Esophagus (tissue), 2 donors: ENCODE measurements around the gene SFXN5. TPM values are rescaled to one million over a fixed set of nuclear protein-coding genes. Genes with fewer than 3 reads are reported as not detected.

Experiments used
- H3K27ac ChIP-seq, 2 donors: one replicate each; pipeline ENCODE4 v1.5.1; 2013; ENCODE audit warnings: low read depth in 2 of 2, mild to moderate bottlenecking in 2 of 2, inconsistent platforms in 1 of 2, low read length in 1 of 2, moderate library complexity in 1 of 2
- H3K27me3 ChIP-seq, 2 donors: one replicate each; pipeline ENCODE4 v1.6.1; 2013; ENCODE audit warnings: low read length in 2 of 2, control low read depth in 1 of 2, mild to moderate bottlenecking in 1 of 2; ENCODE audit not compliant: insufficient read depth in 2 of 2, control insufficient read depth in 1 of 2
- H3K36me3 ChIP-seq, 2 donors: one replicate each; pipeline ENCODE4 v1.6.1; 2013; ENCODE audit warnings: low read length in 1 of 2; ENCODE audit not compliant: control insufficient read depth in 2 of 2, insufficient read depth in 2 of 2
- H3K4me1 ChIP-seq, 2 donors: one replicate each; pipeline ENCODE4 v1.6.1; 2013; ENCODE audit warnings: low read length in 1 of 2; ENCODE audit not compliant: control insufficient read depth in 2 of 2, insufficient read depth in 2 of 2
- H3K4me3 ChIP-seq, 2 donors: one replicate each; pipeline ENCODE4 v1.5.1; 2013; ENCODE audit warnings: low read length in 2 of 2, mild to moderate bottlenecking in 2 of 2, low read depth in 1 of 2, moderate library complexity in 1 of 2
- H3K9me3 ChIP-seq, 2 donors: one replicate each; pipeline ENCODE4 v1.6.1; 2013; ENCODE audit warnings: mild to moderate bottlenecking in 2 of 2, low read depth in 1 of 2, low read length in 1 of 2, moderate library complexity in 1 of 2; ENCODE audit not compliant: control insufficient read depth in 2 of 2, insufficient read depth in 1 of 2
- WGBS, 2 donors: extraction: QIAGEN DNeasy Blood & Tissue Kit; methylation state at CpG; one replicate each; pipeline ENCODE4 v1.1.7; 2013; 5-methylcytosine and 5-hydroxymethylcytosine counted together
- polyA plus RNA-seq, 2 donors: library from polyadenylated mRNA; stranded (reverse); fragments of 200-250 nt; gene quantifications; one replicate each; pipeline ENCODE4 v1.2.3, GENCODE V29; 2013
- donor health status: healthy with polysubstance abuse.
- donor health status: Bipolar disorder and iron deficiency.

Gene SFXN5
- polyA plus RNA-seq, 2 donors = 4.2 to 6.6 TPM

- no peaks in the 10 kb centered on the region for H3K9me3 ChIP-seq
Observed at GRCh38 chr2:72950558-72951255, 120.8 kb downstream of the SFXN5 start.

GRCh38 chr2:72949642-72950041 is 121.9 kb downstream of the SFXN5 start:
- 84 to 88% methylated on average over 4 of the region's 4 CpGs for WGBS, 2 donors
- Histone ChIP-seq H3K9me3 (no peaks in the 10 kb centered on the region), H3K27me3 (no peaks in the 10 kb centered on the region), H3K36me3 (peaks cover 0 to 2% of the 10 kb centered on the region in 2 donors), H3K4me3 (no peak overlapping the region), H3K27ac (no peak overlapping the region), H3K4me1 (no peaks in the 10 kb centered on the region)

More at GRCh38 chr2:72950558-72951255, 120.8 kb downstream of the SFXN5 start:
- 81 to 83% methylated on average over 12 to 13 of the region's 13 CpGs for WGBS, 2 donors
- no peak overlapping the region for H3K4me3 ChIP-seq
- H3K4me1 ChIP-seq = no peaks in the 10 kb centered on the region
- H3K36me3 ChIP-seq = peaks cover 0 to 2% of the 10 kb centered on the region in 2 donors
- no peaks in the 10 kb centered on the region for H3K27me3 ChIP-seq
- no peak overlapping the region for H3K27ac ChIP-seq

- no peaks in the 10 kb centered on the region for H3K9me3 ChIP-seq
- no peak overlapping the region for H3K4me3 ChIP-seq
- 77 to 88% methylated on average over 2 of the region's 2 CpGs for WGBS, 2 donors
- H3K36me3 ChIP-seq = peaks cover under 1 to 2% of the 10 kb centered on the region in 2 donors
- no peak overlapping the region for H3K27ac ChIP-seq
- no peaks in the 10 kb centered on the region for H3K27me3 ChIP-seq
- no peaks in the 10 kb centered on the region for H3K4me1 ChIP-seq
Observed at GRCh38 chr2:72949045-72949444, 122.5 kb downstream of the SFXN5 start.

GRCh38 chr2:72947952-72948830 is 123.3 kb downstream of the SFXN5 start:
- Histone ChIP-seq H3K27me3 (no peaks in the 10 kb centered on the region), H3K4me3 (no peak overlapping the region), H3K4me1 (no peaks in the 10 kb centered on the region), H3K36me3 (peaks cover 3 to 6% of the 10 kb centered on the region in 2 donors), H3K9me3 (no peaks in the 10 kb centered on the region), H3K27ac (no peak overlapping the region)
- 91 to 93% methylated on average over 8 to 10 of the region's 10 CpGs for WGBS, 2 donors

- H3K36me3 ChIP-seq = peaks cover 3 to 6% of the 10 kb centered on the region in 2 donors
- no peaks in the 10 kb centered on the region for H3K9me3 ChIP-seq
- WGBS, 2 donors = 92% methylated on average over 9 of the region's 9 CpGs
- no peak overlapping the region for H3K27ac ChIP-seq
- no peaks in the 10 kb centered on the region for H3K27me3 ChIP-seq
- no peak overlapping the region for H3K4me3 ChIP-seq
- H3K4me1 ChIP-seq = no peaks in the 10 kb centered on the region
Observed at GRCh38 chr2:72946466-72946865, 125.0 kb downstream of the SFXN5 start.

- H3K4me3 ChIP-seq = no peak overlapping the region
- no peaks in the 10 kb centered on the region for H3K9me3 ChIP-seq
- H3K4me1 ChIP-seq = no peaks in the 10 kb centered on the region
- H3K27ac ChIP-seq = no peak overlapping the region
- H3K27me3 ChIP-seq = no peaks in the 10 kb centered on the region
- peaks cover 3 to 6% of the 10 kb centered on the region in 2 donors for H3K36me3 ChIP-seq
- WGBS, 2 donors = 91 to 92% methylated on average over 9 of the region's 9 CpGs
Observed at GRCh38 chr2:72945450-72946019, 126.0 kb downstream of the SFXN5 start.

- H3K36me3 ChIP-seq = peaks cover 3 to 5% of the 10 kb centered on the region in 2 donors
- no peaks in the 10 kb centered on the region for H3K27me3 ChIP-seq
- no peaks in the 10 kb centered on the region for H3K9me3 ChIP-seq
- H3K4me3 ChIP-seq = no peak overlapping the region
- H3K27ac ChIP-seq = no peak overlapping the region
- no peaks in the 10 kb centered on the region for H3K4me1 ChIP-seq
- 94 to 97% methylated on average over 15 to 16 of the region's 16 CpGs for WGBS, 2 donors
Observed at GRCh38 chr2:72944804-72945449, 126.6 kb downstream of the SFXN5 start.

- Histone ChIP-seq H3K36me3 (peaks cover 3 to 5% of the 10 kb centered on the region in 2 donors), H3K4me3 (no peak overlapping the region), H3K4me1 (no peaks in the 10 kb centered on the region), H3K27me3 (no peaks in the 10 kb centered on the region), H3K9me3 (no peaks in the 10 kb centered on the region), H3K27ac (no peak overlapping the region)
- 82 to 89% methylated on average over 7 of the region's 7 CpGs for WGBS, 2 donors
Observed at GRCh38 chr2:72943540-72944395, 127.7 kb downstream of the SFXN5 start.
